Memory B cell (primary cell): ENCODE data around the gene CACNB4.

ENCODE experiments used
- ATAC-seq: fragments of 150-1000 bp; cut with Tn5 transposase; 2 replicates; pipeline ENCODE4 v1.10.0; 2021; ENCODE audit warnings: low read depth, mild to moderate bottlenecking, moderate library complexity
- DNase-seq, 2 donors: peaks; one replicate each; pipeline ENCODE4 v3.0.0; 2022; ENCODE audit warnings: low spot score in 2 of 2
- H3K27ac Mint-ChIP-seq: one replicate; pipeline ENCODE4 v1.8.0; 2022; ENCODE audit warnings: mild to moderate bottlenecking, moderate library complexity, mixed read lengths
- H3K27me3 Mint-ChIP-seq: one replicate; pipeline ENCODE4 v1.8.0; 2022; ENCODE audit warnings: mixed read lengths
- H3K36me3 Mint-ChIP-seq: one replicate; pipeline ENCODE4 v1.8.0; 2022; ENCODE audit warnings: mild to moderate bottlenecking, mixed read lengths
- H3K4me1 Mint-ChIP-seq: one replicate; pipeline ENCODE4 v1.8.0; 2022; ENCODE audit warnings: mixed read lengths
- H3K4me3 Mint-ChIP-seq: one replicate; pipeline ENCODE4 v1.8.0; 2022; ENCODE audit warnings: mild to moderate bottlenecking, moderate library complexity, mixed read lengths
- H3K9me3 Mint-ChIP-seq: one replicate; pipeline ENCODE4 v1.8.0; 2022; ENCODE audit warnings: mixed read lengths

The CACNB4 gene

DNA sequence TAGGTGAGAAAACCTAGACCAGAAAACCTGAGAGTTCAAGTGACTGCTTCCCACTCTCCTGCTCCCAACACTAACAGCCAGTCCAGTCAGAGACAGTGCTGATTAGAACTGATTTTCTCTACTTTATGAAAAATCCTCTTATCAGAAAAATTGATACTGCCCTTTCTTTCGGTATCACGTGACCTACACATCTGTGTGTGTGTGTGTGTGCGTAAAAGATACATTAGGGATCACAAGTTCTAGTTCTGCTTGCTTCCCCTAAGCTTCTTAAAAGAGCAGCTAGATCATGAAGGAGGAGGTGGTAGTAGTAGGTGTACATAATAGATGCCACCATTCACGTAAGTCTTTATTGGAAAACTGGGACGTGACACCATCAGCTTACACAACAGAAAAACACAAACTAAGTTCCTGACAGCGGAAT is 272.1 kb downstream of the CACNB4 start:
- Mint-ChIP-seq H3K4me3 (peak overlapping the region; percentile 93), H3K9me3 (no peaks in the 10 kb centered on the region), H3K36me3 (no peaks in the 10 kb centered on the region), H3K4me1 (peaks cover 39% of the 10 kb centered on the region), H3K27ac (peak overlapping the region; percentile 95), H3K27me3 (no peaks in the 10 kb centered on the region)
- ATAC-seq (no peak), DNase-seq (no peak)

DNA sequence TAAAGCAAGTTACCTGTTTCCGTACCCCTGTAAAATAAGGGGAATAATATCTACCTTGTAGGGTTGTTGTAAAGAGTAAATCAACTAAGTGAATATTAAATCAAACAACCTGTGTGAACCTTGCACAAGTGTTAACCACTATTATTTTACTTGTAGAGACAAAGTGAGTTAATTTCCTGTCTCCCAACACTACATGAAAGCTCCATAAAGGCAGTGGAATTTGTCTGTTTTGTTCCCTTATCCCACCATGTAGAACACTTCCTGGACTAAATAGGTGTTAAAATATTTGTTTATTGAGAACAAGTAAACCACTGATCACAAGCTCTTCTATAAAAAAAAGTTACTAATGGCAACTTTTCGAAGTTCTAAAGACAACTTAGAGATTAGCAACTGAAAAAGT is 274.0 kb downstream of the CACNB4 start:
- H3K27me3 Mint-ChIP-seq = no peaks in the 10 kb centered on the region
- no peak overlapping the region for H3K4me3 Mint-ChIP-seq
- peaks cover 47% of the 10 kb centered on the region for H3K4me1 Mint-ChIP-seq
- H3K27ac Mint-ChIP-seq = no peak overlapping the region
- ATAC-seq (no peak), DNase-seq (no peak)
- no peaks in the 10 kb centered on the region for H3K9me3 Mint-ChIP-seq
- H3K36me3 Mint-ChIP-seq = peaks cover 4% of the 10 kb centered on the region

DNA sequence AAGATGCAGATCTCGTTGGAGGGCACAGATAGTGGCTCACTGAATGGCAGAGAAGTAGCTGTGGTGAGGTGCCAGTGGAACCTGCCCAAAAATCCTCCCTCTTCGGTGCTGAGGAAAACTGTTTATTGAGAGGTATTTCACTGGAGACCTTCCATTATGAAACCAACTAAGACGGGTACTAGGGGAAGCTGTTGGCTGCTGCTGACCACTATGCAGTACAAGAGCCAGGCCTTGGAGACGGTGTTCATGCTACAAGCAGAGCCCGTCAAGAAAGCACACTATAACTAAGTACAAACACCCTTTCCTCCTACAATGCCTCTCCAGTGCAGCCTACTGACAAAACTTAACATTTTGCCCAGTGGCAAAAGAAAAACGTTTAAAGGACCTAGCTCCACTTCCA is 275.2 kb downstream of the CACNB4 start:
- ATAC-seq (no peak), DNase-seq (no peak)
- H3K27ac Mint-ChIP-seq = no peak overlapping the region
- no peaks in the 10 kb centered on the region for H3K9me3 Mint-ChIP-seq
- peaks cover 4% of the 10 kb centered on the region for H3K36me3 Mint-ChIP-seq
- no peak overlapping the region for H3K4me3 Mint-ChIP-seq
- no peaks in the 10 kb centered on the region for H3K27me3 Mint-ChIP-seq
- H3K4me1 Mint-ChIP-seq = peaks cover 45% of the 10 kb centered on the region

DNA sequence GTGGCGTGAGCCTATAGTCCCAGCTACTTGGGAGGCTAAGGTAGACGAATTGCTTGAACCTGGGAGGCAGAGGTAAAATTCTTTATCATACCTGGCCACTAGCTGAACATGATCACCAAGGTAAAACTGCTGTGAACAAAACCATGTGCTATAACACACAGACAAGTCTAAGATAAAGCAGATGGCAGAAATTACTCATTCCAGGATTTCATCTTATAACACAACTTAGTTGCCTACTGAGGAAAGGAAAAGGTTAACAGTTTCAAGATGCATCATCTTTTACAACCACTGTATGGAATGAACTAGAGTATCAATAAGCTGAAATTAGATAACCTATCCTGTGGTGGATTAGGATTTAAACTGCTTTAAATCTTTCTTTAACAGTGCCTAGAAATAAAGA is 278.9 kb downstream of the CACNB4 start:
- H3K4me1 Mint-ChIP-seq = peaks cover 39% of the 10 kb centered on the region
- H3K27me3 Mint-ChIP-seq = no peaks in the 10 kb centered on the region
- no peak overlapping the region for H3K4me3 Mint-ChIP-seq
- no peak for ATAC-seq
- H3K36me3 Mint-ChIP-seq = peaks cover 11% of the 10 kb centered on the region
- H3K27ac Mint-ChIP-seq = no peak overlapping the region
- no peak for DNase-seq
- H3K9me3 Mint-ChIP-seq = no peaks in the 10 kb centered on the region

DNA sequence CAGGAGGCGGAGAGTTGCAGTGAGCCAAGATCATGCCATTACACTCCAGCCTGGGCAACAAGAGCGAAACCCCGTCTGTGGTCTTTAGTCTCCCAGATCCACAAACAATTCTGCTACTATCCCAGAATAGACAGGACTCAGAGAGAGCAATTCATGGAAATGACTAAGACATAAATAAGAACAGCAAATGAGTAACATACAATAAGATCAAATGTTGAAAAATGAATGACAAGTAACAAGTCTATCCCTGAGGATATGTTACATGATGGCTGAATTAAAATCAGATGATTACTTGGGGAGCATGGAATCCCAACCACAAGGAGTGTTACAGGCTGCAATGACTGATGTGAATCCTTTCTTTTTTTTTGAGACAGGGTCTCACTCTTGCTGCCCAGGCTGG is 280.9 kb downstream of the CACNB4 start:
- DNase-seq = no peak
- Mint-ChIP-seq H3K27ac (no peak overlapping the region), H3K27me3 (no peaks in the 10 kb centered on the region), H3K9me3 (no peaks in the 10 kb centered on the region), H3K4me3 (no peak overlapping the region), H3K36me3 (peaks cover 12% of the 10 kb centered on the region), H3K4me1 (peaks cover 29% of the 10 kb centered on the region)
- ATAC-seq = no peak

DNA sequence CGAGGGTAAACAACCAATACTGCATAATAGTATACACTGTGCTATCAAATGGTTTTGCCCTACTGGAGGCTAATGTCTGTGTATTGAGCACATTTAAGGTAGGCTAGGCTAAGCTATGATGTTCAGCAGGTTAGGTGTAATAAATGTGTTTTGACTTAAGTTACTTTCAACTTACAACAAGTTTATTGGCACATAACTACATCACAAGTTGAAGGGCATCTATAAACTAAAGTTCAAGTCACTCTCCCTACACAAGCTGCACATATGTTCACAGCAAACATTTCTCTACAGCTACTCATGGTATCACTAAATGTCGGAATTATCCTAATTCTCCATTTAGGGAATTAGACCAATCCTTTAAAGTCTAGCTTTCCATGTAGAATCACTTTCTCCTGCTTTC is 282.0 kb downstream of the CACNB4 start:
- no peaks in the 10 kb centered on the region for H3K27me3 Mint-ChIP-seq
- H3K4me3 Mint-ChIP-seq = no peak overlapping the region
- DNase-seq = no peak
- no peak overlapping the region for H3K27ac Mint-ChIP-seq
- peaks cover 17% of the 10 kb centered on the region for H3K36me3 Mint-ChIP-seq
- H3K4me1 Mint-ChIP-seq = peaks cover 23% of the 10 kb centered on the region
- no peaks in the 10 kb centered on the region for H3K9me3 Mint-ChIP-seq
- no peak for ATAC-seq

DNA sequence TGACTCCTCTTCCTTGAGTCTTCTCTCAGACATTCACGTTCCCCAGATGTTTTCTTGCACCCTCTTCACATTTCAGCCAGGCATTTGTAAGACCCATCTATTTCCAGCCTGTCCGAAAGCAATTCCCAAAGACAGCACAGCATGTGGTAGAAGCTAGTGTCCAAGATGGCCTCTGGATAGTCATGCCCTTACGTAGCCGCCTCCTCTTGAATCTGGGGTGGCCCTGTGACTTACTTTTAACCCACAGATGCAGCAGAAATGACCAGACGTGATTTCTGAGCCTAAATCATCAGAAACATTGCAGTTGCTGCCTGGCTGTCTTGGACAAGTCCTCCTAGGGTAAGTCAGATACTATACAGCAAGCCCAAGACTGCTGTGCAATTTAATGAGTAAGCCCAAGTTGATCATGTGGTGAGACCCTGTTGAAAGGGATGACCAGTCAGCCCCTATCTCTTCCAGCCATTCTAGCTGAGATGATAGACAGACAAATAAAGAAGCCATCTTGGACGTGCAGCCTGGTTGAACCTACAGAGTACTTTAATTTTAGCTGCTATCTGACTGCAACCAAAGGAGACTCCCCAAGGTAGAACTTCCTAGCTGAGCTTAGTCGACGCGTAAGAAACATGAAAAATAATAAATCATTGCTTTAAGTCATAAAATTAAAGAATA is 282.9 kb downstream of the CACNB4 start:
- H3K27me3 Mint-ChIP-seq = no peaks in the 10 kb centered on the region

DNA sequence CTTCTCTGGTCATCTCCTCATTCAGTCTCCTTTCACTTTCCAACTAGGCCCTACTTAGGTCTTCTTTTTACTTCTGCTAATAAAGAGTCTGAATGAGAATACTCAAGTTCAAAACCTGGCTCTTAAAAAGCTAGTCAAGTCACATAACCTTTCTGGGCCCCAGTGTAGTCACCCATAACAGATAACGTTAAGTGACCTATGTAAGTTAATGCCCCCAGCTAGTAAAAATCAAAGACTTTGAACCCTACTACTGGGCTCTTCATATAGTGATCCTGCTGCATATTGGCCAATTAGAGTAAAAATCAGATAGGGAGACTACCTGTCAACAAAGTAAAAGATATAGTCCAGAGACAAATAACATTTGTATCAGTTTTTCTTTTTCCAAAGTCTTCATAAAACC is 288.4 kb downstream of the CACNB4 start:
- peak overlapping the region; percentile 43 for H3K27ac Mint-ChIP-seq
- H3K36me3 Mint-ChIP-seq = peaks cover 18% of the 10 kb centered on the region
- no peak for ATAC-seq
- no peak for DNase-seq
- no peaks in the 10 kb centered on the region for H3K27me3 Mint-ChIP-seq
- H3K4me1 Mint-ChIP-seq = peaks cover 4% of the 10 kb centered on the region
- no peak overlapping the region for H3K4me3 Mint-ChIP-seq
- no peaks in the 10 kb centered on the region for H3K9me3 Mint-ChIP-seq

More for the DNA sequence above, 282.9 kb downstream of the CACNB4 start:
- ATAC-seq (no peak), DNase-seq (no peak)
- Mint-ChIP-seq H3K4me3 (no peak overlapping the region), H3K27ac (peak overlapping the region; percentile 77), H3K36me3 (peaks cover 19% of the 10 kb centered on the region), H3K9me3 (no peaks in the 10 kb centered on the region), H3K4me1 (peaks cover 21% of the 10 kb centered on the region)

DNA sequence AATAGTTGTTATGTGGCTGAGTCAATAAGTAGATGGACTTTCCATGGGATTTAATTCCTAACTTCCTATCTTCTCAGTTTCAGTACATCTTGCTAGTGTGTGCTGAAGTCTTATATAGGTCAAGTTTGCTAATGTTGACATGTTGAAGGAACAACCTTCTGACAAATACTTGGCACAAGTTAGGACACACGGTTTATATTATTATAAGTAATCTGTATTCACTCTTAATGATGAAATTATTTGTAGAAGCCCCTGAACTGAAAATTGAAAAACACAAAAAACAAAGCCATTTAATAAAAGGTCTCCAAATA is 289.8 kb downstream of the CACNB4 start:
- Mint-ChIP-seq H3K27ac (no peak overlapping the region), H3K36me3 (peaks cover 18% of the 10 kb centered on the region), H3K4me1 (no peaks in the 10 kb centered on the region), H3K9me3 (no peaks in the 10 kb centered on the region), H3K27me3 (no peaks in the 10 kb centered on the region), H3K4me3 (no peak overlapping the region)
- ATAC-seq (no peak), DNase-seq (no peak)

DNA sequence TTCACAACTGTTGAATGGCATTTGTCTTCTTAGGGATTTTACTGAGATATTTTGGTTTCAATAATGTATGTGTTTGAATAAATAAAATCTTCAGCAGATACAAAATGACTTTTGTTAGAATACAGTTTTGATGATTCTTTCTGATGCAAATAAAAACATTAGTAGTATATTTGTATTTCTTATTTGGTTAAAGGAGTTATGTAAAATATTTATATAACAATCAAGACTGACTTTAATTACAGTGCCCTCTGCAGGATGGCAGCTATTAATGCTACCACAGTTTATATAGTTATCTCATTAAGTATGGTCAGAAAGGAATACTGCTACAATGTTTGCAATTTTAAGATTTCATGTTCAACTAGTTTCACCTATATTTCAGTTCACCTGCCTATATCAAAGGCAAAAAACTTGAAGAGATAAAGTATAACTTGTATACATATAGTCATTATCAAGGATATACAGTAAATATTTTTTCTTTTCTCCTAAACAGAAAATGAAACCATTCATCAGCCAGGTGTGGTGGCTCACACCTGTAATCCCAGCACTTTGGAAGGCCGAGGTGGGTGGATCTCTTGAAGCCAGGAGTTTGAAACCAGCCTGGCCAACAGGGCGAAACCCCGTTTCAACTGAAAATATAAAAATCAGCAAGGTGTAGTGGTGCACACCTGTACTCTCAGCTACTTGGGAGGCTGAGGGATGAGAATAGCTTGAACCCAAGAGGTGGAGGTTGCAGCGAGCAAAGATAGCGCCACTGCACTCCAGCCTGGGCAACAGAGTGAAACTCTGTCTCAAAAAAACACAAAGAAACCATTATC is 290.4 kb downstream of the CACNB4 start:
- ATAC-seq (peak; percentile 69), DNase-seq (no peak)
- H3K27ac Mint-ChIP-seq = no peak overlapping the region
- no peaks in the 10 kb centered on the region for H3K9me3 Mint-ChIP-seq
- H3K36me3 Mint-ChIP-seq = peaks cover 18% of the 10 kb centered on the region
- H3K27me3 Mint-ChIP-seq = no peaks in the 10 kb centered on the region
- no peaks in the 10 kb centered on the region for H3K4me1 Mint-ChIP-seq
- no peak overlapping the region for H3K4me3 Mint-ChIP-seq

DNA sequence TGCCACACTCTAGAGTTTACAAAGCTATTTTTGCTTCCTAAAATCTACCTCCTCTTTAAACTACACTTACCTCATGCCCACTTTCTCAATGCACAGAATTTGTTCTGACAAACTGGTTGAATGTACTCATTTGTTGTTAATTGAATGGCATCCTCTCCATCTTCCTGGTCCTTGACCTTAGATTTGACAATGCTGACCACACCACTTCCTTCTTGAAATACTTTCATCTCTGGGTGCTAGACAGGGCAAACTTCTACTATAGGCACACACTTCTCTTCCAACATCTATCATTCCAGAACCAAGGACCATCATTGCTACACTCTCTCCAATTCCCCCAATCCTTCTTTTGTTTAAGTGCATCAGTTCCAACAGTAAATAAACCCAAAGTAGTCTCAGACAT is 292.9 kb downstream of the CACNB4 start:
- Mint-ChIP-seq H3K4me1 (no peaks in the 10 kb centered on the region), H3K27me3 (no peaks in the 10 kb centered on the region), H3K4me3 (no peak overlapping the region), H3K36me3 (peaks cover 14% of the 10 kb centered on the region), H3K27ac (no peak overlapping the region), H3K9me3 (no peaks in the 10 kb centered on the region)
- ATAC-seq (no peak), DNase-seq (no peak)

DNA sequence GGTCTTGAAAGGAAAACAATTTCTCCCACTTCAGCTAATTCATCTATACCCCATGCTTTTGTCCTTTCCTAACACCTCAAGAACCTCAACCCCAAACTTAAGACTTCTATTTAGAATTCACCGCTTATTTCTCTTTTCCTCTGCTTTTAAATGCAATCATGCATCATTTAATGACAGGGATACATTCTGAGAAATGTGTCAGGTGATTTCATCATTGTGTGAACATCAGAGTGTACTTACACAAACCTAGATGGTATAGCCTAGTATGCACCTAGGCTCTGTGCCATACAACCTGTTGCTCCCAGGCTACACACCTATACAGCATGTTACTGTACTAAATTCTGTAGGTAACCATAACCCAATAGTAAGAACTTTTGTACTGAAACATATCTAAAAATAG is 293.5 kb downstream of the CACNB4 start:
- Mint-ChIP-seq H3K36me3 (peaks cover 10% of the 10 kb centered on the region), H3K27me3 (no peaks in the 10 kb centered on the region), H3K4me1 (no peaks in the 10 kb centered on the region), H3K27ac (no peak overlapping the region), H3K4me3 (no peak overlapping the region), H3K9me3 (no peaks in the 10 kb centered on the region)
- no peak for DNase-seq
- no peak for ATAC-seq

DNA sequence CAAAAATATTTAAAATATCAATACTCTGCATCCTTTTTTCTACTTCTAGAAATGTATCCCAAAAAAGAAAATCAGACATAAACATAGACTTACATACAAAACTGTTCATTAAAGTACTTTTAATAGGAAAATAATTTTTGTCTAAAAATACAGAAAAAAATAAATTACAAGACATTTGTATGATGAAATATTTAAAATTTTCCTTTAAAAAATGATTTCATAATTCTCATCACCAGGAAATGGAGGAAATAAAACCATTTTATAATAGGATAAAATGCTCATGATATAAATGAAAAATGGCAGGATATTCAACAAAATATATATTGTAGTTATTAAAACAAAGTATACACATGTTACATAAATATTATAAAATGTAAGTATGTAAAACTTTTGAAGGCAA is 295.0 kb downstream of the CACNB4 start:
- no peak for ATAC-seq
- no peak overlapping the region for H3K27ac Mint-ChIP-seq
- DNase-seq = no peak
- H3K9me3 Mint-ChIP-seq = no peaks in the 10 kb centered on the region
- peaks cover 4% of the 10 kb centered on the region for H3K4me1 Mint-ChIP-seq
- no peak overlapping the region for H3K4me3 Mint-ChIP-seq
- no peaks in the 10 kb centered on the region for H3K27me3 Mint-ChIP-seq
- peaks cover 12% of the 10 kb centered on the region for H3K36me3 Mint-ChIP-seq

DNA sequence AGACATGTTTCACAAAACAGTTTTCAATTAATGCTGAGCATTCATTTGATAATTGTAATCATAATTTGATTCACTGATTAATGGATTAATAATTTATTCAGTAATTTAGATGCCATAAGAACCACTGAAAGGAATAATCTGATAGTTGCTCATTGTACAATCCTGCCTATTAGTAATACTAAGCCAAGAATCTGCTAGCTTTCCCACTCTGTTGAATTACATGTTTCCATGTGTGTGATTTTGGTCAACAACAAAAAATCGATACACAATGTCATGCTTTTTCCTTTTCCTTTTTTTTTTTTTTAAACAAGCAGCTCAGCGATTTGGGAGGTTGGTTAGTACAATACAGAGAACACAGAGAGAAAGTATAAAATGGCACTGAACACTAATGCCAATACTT is 296.5 kb downstream of the CACNB4 start:
- Mint-ChIP-seq H3K4me3 (no peak overlapping the region), H3K4me1 (peaks cover 4% of the 10 kb centered on the region), H3K36me3 (peaks cover 12% of the 10 kb centered on the region), H3K27ac (no peak overlapping the region), H3K27me3 (no peaks in the 10 kb centered on the region), H3K9me3 (no peaks in the 10 kb centered on the region)
- DNase-seq (no peak), ATAC-seq (no peak)

DNA sequence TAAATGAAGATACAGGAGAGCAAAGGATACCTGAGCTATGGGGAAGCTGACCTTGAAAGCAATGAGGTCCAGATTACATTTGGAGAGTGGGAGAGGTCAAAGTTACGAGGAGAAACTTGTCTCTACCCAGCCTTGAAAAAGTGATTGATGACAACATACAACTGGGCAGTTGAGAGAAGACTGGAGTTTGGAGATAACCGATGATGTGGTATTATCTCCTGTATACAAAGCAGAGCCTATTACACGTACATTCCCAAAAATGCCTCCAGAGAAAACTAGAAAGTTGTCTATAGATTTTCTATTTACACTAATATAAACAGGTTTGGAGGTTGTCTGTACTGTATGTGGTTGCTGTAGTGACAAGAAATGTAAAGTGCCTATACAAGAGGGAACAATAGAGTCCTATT is 299.0 kb downstream of the CACNB4 start:
- H3K36me3 Mint-ChIP-seq = peaks cover 17% of the 10 kb centered on the region
- H3K4me1 Mint-ChIP-seq = peaks cover 4% of the 10 kb centered on the region
- ATAC-seq (no peak), DNase-seq (no peak)
- H3K9me3 Mint-ChIP-seq = no peaks in the 10 kb centered on the region
- H3K4me3 Mint-ChIP-seq = no peak overlapping the region
- H3K27ac Mint-ChIP-seq = peak overlapping the region; percentile 81
- no peaks in the 10 kb centered on the region for H3K27me3 Mint-ChIP-seq
